GM20000 (cell line): ENCODE measurements around the gene KIF21B.

Experiments
- DNase-seq: peaks from one replicate; pipeline ENCODE4 v3.0.0; 2012; ENCODE audit warnings: low spot score
- TF ChIP-seq, protein P1 (sequence below): IDR thresholded peaks from 2 replicates; pipeline ENCODE4 v1.5.1; 2012; ENCODE audit warnings: mild to moderate bottlenecking, control low read depth; ENCODE audit errors: extremely low read depth, missing control alignments

Gene KIF21B

GRCh38 chr1:200971428-200971903 is 52.0 kb downstream of the KIF21B start:
- peak; percentile 62 for DNase-seq
- TF ChIP-seq, protein P1, sequence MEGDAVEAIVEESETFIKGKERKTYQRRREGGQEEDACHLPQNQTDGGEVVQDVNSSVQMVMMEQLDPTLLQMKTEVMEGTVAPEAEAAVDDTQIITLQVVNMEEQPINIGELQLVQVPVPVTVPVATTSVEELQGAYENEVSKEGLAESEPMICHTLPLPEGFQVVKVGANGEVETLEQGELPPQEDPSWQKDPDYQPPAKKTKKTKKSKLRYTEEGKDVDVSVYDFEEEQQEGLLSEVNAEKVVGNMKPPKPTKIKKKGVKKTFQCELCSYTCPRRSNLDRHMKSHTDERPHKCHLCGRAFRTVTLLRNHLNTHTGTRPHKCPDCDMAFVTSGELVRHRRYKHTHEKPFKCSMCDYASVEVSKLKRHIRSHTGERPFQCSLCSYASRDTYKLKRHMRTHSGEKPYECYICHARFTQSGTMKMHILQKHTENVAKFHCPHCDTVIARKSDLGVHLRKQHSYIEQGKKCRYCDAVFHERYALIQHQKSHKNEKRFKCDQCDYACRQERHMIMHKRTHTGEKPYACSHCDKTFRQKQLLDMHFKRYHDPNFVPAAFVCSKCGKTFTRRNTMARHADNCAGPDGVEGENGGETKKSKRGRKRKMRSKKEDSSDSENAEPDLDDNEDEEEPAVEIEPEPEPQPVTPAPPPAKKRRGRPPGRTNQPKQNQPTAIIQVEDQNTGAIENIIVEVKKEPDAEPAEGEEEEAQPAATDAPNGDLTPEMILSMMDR: no peak

DNA sequence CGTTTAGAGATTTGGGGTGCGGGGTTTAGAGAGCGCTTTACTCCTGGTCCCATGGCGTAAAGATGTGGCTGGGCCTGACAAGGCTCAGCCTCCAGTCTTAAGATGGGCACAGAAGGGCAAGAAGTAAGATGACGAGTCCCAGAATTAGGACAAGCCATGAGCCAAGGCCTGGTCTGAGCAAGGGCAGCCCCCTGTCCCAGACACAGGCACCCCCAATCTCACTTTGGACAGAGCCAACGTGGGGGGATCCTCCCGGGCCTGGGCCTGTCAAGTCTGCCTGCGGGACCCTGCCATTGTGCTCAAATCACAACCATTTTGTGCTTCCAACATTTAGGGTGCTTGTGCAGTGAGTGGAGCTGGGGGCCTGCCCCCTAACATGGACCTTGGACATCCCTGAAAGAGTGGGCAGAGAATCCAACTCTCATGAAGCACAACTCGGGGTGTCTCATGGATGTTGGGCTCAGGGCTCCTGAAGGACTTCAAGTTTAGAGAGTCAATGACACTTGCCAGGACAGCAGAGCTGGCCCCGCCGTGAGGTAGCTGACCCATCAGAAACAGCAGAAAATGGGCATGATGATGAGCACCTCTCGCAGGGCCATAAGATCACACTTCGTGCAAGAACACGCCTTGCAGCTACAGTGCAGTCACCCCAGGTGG is 52.6 kb downstream of the KIF21B start:
- no peak for DNase-seq
- TF ChIP-seq, protein P1: no peak

DNA sequence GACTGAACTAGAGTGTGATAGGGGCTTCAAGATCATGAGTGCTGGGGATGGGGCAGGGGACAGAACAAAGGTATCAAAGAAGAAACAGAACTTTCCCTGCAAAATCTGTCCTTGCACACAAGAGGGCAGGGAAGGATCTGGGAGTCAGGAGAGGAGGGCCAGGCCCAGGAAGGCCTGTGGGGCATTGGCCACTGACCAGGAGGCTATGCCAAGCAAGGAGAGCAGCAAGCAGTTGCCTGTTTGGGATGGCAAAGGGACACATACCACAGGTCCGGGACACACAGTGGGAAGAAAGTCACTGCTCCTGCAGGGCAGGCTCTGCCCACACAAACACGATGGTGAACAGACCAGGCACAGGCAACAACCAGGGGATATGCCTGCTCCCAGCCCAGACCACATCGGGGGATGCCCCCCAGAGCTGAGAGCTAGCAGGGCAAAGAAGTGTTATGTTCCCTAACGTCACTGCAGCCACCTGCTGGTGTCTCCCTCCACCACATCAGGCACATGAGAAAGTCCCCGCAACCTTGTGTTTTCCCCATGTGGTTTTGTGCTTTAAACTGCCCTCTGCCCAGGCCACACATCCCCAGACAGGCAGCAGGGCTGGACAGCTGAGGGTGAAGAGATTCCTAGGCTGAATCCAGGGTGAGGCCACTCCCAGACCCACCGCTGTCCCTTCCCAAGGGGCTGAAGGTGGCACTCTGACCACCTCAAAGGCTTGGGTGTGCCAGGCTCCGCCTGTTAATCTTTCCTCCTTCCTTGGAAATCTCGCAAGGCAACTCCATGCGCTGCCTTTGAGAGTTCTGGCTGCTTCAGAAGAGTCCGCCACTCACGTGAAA is 53.6 kb downstream of the KIF21B start:
- DNase-seq: peak; percentile 88
- TF ChIP-seq, protein P1: peak; percentile 39

GRCh38 chr1:200968469-200969410 is 54.8 kb downstream of the KIF21B start:
- no peak for DNase-seq
- TF ChIP-seq, protein P1: no peak

GRCh38 chr1:200967693-200968468 is 55.6 kb downstream of the KIF21B start:
- DNase-seq: no peak
- TF ChIP-seq, protein P1: no peak

DNA sequence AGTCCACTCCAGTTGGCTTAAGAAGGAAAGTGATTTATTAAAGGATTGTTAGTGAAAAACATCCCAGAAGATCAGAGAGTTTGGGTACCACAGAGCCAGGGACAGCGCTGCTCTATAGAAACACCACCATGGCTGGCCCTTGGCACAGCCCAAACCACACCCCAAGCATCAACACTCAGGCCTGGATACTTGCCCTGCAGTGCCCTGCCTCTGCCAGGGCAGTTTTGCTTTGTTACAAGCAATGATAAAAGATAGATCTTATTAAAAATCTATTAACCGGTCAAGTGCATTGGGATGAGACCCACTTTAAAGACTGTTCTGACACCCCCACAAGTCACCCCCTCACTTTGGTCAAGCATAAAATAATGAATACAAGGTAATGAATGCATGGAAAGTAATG is 56.6 kb downstream of the KIF21B start:
- TF ChIP-seq, protein P1: no peak
- no peak for DNase-seq
